K562 (cell line): ENCODE results near the gene MPND. TPM values are rescaled to one million over a fixed set of nuclear protein-coding genes. Genes with fewer than 3 reads are reported as not detected.

Experiments used
- ATAC-seq: fragments of 200-7000 bp; cut with Tn5 transposase; 3 replicates; pipeline ENCODE4 v1.9.1; 2020; ENCODE audit warnings: moderate library complexity
- BruUV-seq: library from RNA; stranded (reverse); fragments of 400-500 nt; replicated peaks from 2 replicates; lab custom pipeline; 2021; lab: Mats Ljungman, UMichigan
- CTCF ChIA-PET: fragments of 300-600 bp; formaldehyde crosslinking; extraction: SDS; loops from one replicate; lab custom pipeline; 2021; ENCODE audit warnings: low intra/inter-chr PET ratio; lab: Yijun Ruan, JAX
- POLR2A ChIA-PET: fragments of 300-600, 350-650 bp; sonication (Branson Sonifier 250); formaldehyde crosslinking; extraction: SDS; loops from one replicate; lab custom pipeline; 2021; ENCODE audit warnings: antibody characterized with exemption, inconsistent platforms; lab: Yijun Ruan, JAX
- DNase-seq, 4 experiments: peaks; one replicate each; pipeline versions ENCODE4 v3.0.0 to v3.0.0-alpha.2; 2011 to 2018; ENCODE audit warnings: low spot score in 3 of 4, mixed read lengths in 3 of 4; ENCODE audit errors: extremely low read depth in 1 of 4
- FAIRE-seq: peaks from 2 replicates; lab custom pipeline; 2011; peaks lifted over from hg19 to GRCh38; lab: Jason Lieb, UNC
- H2AFZ ChIP-seq: 2 replicates; pipeline ENCODE4 v1.6.0; 2011; ENCODE audit warnings: low read depth, low read length, control low read depth, inconsistent platforms
- H3K27ac ChIP-seq: fragments of 200-600 bp; 3 replicates; pipeline ENCODE4 v1.8.0; 2011; ENCODE audit warnings: low read depth, mild to moderate bottlenecking, control low read depth, inconsistent platforms, low read length, moderate library complexity, mixed read lengths; ENCODE audit errors: extremely low read depth
- H3K27me3 ChIP-seq, 2 experiments: fragments of 300-600 bp in 1 of 2; 2 replicates in 1 of 2; 3 replicates in 1 of 2; pipeline versions ENCODE4 v1.6.0 to v1.8.0; 2011; ENCODE audit warnings: inconsistent platforms in 2 of 2, low read length in 2 of 2, mild to moderate bottlenecking in 1 of 2, mixed read lengths in 1 of 2, moderate library complexity in 1 of 2; ENCODE audit not compliant: control insufficient read depth in 2 of 2, insufficient read depth in 2 of 2
- H3K36me3 ChIP-seq: fragments of 300-600 bp; 3 replicates; pipeline ENCODE4 v1.8.0; 2011; ENCODE audit warnings: mild to moderate bottlenecking, low read length, inconsistent platforms; ENCODE audit not compliant: control insufficient read depth, insufficient read depth
- H3K4me1 ChIP-seq, 2 experiments: fragments of 200-600 bp in 1 of 2; replicated peaks in 1 of 2; 2 replicates in 1 of 2; 3 replicates in 1 of 2; pipeline versions ENCODE4 v1.5.1 to v1.8.0; 2011; ENCODE audit warnings: inconsistent platforms in 2 of 2, low read length in 2 of 2, mild to moderate bottlenecking in 1 of 2, mixed read lengths in 1 of 2, moderate library complexity in 1 of 2; ENCODE audit not compliant: control insufficient read depth in 2 of 2, insufficient read depth in 2 of 2
- H3K4me2 ChIP-seq: 2 replicates; pipeline ENCODE4 v1.6.1; 2011; ENCODE audit warnings: low read length, control low read depth, inconsistent platforms, mixed read lengths; ENCODE audit not compliant: insufficient read depth
- H3K4me3 ChIP-seq: fragments of 200-600 bp; sonication (generic), shearing (Covaris generic); 2 replicates; pipeline ENCODE4 v1.5.1; 2016; ENCODE audit warnings: control low read depth, inconsistent platforms
- H3K79me2 ChIP-seq: fragments of 200-600 bp; 3 replicates; pipeline ENCODE4 v1.8.0; 2011; ENCODE audit warnings: low read length, inconsistent platforms; ENCODE audit not compliant: control insufficient read depth, insufficient read depth
- H3K9ac ChIP-seq, 2 experiments: 2 replicates each; pipeline versions ENCODE4 v1.6.0 to v1.6.1; 2011; ENCODE audit warnings: low read depth in 2 of 2, low read length in 2 of 2, control low read depth in 1 of 2, inconsistent platforms in 1 of 2, mild to moderate bottlenecking in 1 of 2, mixed read lengths in 1 of 2; ENCODE audit not compliant: insufficient read depth in 1 of 2
- H3K9me1 ChIP-seq: one replicate; pipeline ENCODE4 v1.6.0; 2011; ENCODE audit warnings: inconsistent platforms, mild to moderate bottlenecking, low read length, moderate library complexity; ENCODE audit not compliant: control insufficient read depth, insufficient read depth
- H3K9me3 ChIP-seq: replicated peaks from 2 replicates; pipeline ENCODE4 v1.5.1; 2011; ENCODE audit warnings: low read depth, low read length, inconsistent platforms; ENCODE audit not compliant: control insufficient read depth, insufficient read depth
- H4K20me1 ChIP-seq: replicated peaks from 2 replicates; pipeline ENCODE4 v1.6.1; 2011; ENCODE audit warnings: low read length, inconsistent platforms, mixed read lengths; ENCODE audit not compliant: control insufficient read depth, insufficient read depth
- ZNF384 ChIP-seq: IDR thresholded peaks from 2 replicates; pipeline ENCODE4 v1.6.1; 2012; ENCODE audit warnings: low read depth, low read length, improper control_type of control experiment
- WGBS: fragments of 100-300 bp; shearing (Covaris generic); methylation state at CpG from one replicate; pipeline ENCODE4 v1.1.6; 2016; ENCODE audit warnings: low coverage, mixed read lengths; ENCODE audit not compliant: insufficient coverage; ENCODE audit errors: missing lambda C conversion rate; 5-methylcytosine and 5-hydroxymethylcytosine counted together
- in situ Hi-C: fragments of 300-500 bp; cut with MboI; formaldehyde crosslinking; loops from 4 replicates; pipeline ENCODE4 v1.15.0; 2018; ENCODE audit warnings: inconsistent platforms, mixed read lengths
- intact Hi-C: fragments of 100-400 bp; cut with micrococcal nuclease; formaldehyde crosslinking; loops from 2 replicates; pipeline ENCODE4 v1.14.2; 2022
- polyA plus RNA-seq, 8 experiments: library from polyadenylated mRNA; depleted of rRNA in 4 of 8; stranded (reverse) in 5 of 8; unstranded in 3 of 8; fragments of >200 nt; fragmentation: Nextera tagmentation in 2 of 8; fragmentation: Illumina TruSeq in 1 of 8; extraction: Ambion mirVana in 2 of 8; extraction: Trizol in 1 of 8; gene quantifications; 2 replicates each; pipeline versions ENCODE4 v1.2.1 to v1.2.3, GENCODE V29; 2011 to 2014; ENCODE audit warnings: inconsistent platforms in 1 of 8, missing spikeins in 1 of 8
- total RNA-seq, 7 experiments: library from RNA; depleted of rRNA in 6 of 7; stranded (reverse); fragments of >200 nt in 6 of 7; fragmentation: Illumina TruSeq in 2 of 7; extraction: Trizol in 2 of 7; gene quantifications; 2 replicates each; pipeline versions ENCODE4 v1.2.1 to v1.2.3, GENCODE V29; 2011 to 2021; ENCODE audit warnings: low replicate concordance in 1 of 7
- TF ChIP-seq, protein P1 (sequence below): fragments of 250-450 bp; sonication (Bioruptor Pico); IDR thresholded peaks from 2 replicates; pipeline ENCODE4 v1.5.0; 2020; ENCODE audit warnings: mild to moderate bottlenecking, borderline replicate concordance
- TF ChIP-seq, protein P2 (sequence below): sonication (generic); IDR thresholded peaks from 2 replicates; pipeline ENCODE4 v1.6.1; 2016
- TF ChIP-seq, protein P3 (sequence below): fragments of 450-650 bp; IDR thresholded peaks from 2 replicates; pipeline ENCODE4 v1.6.1; 2018; ENCODE audit not compliant: partially characterized antibody

Gene MPND
- total and polyA plus RNA-seq, 9 of the 15 experiments (the other 6 are each of a cell fraction or from before 2014, with no cell fraction given) = 0.25 to 14.0 (median 3.9) TPM

DNA sequence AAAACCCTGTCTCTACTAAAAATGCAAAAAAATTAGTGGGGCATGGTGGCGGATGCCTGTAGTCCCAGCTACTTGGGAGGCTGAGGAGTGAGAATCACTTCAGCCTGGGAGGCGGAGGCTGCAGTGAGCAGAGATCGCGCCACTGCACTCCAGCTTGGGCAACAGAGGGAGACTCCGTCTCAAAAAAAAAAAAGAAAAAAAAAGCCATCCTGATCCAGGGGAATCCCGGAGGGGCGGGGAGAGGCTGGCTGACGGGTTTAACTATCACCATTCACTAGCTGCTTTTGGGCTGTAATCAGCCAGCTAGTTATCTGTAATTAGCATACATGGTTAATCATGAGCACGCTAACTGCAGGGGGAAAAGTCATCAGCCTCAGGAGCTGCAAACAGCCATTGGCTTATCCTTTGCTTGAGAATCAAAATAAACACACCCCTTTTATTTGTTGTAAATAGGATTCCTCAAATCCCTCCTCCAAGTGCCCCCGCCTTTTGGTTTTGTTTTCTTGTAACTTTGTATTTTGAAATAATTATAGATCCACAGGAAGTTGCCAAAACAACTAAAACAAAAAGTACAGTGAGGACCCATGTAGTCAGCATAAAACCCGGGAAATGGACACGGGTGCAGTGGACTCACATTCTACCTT lies 29.4 kb upstream of the MPND start:
- H4K20me1 ChIP-seq = no peaks in the 10 kb centered on the region
- FAIRE-seq (no peak), ATAC-seq (no peak), DNase-seq (peak in 3 of 4 experiments; percentile 25 to 31 (median 30))
- no peak overlapping the region for H3K9ac ChIP-seq
- intact Hi-C loops (no loop called here), in situ Hi-C loops (no loop called here)
- H2AFZ ChIP-seq = no peak overlapping the region
- TF ChIP-seq, protein P1, sequence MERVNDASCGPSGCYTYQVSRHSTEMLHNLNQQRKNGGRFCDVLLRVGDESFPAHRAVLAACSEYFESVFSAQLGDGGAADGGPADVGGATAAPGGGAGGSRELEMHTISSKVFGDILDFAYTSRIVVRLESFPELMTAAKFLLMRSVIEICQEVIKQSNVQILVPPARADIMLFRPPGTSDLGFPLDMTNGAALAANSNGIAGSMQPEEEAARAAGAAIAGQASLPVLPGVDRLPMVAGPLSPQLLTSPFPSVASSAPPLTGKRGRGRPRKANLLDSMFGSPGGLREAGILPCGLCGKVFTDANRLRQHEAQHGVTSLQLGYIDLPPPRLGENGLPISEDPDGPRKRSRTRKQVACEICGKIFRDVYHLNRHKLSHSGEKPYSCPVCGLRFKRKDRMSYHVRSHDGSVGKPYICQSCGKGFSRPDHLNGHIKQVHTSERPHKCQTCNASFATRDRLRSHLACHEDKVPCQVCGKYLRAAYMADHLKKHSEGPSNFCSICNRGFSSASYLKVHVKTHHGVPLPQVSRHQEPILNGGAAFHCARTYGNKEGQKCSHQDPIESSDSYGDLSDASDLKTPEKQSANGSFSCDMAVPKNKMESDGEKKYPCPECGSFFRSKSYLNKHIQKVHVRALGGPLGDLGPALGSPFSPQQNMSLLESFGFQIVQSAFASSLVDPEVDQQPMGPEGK = no peak
- peak; percentile 66; the same call in 1 of the 2 replicates for TF ChIP-seq ZNF384
- TF ChIP-seq, protein P2, sequence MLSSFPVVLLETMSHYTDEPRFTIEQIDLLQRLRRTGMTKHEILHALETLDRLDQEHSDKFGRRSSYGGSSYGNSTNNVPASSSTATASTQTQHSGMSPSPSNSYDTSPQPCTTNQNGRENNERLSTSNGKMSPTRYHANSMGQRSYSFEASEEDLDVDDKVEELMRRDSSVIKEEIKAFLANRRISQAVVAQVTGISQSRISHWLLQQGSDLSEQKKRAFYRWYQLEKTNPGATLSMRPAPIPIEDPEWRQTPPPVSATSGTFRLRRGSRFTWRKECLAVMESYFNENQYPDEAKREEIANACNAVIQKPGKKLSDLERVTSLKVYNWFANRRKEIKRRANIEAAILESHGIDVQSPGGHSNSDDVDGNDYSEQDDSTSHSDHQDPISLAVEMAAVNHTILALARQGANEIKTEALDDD = peak; percentile 98
- TF ChIP-seq, protein P3, sequence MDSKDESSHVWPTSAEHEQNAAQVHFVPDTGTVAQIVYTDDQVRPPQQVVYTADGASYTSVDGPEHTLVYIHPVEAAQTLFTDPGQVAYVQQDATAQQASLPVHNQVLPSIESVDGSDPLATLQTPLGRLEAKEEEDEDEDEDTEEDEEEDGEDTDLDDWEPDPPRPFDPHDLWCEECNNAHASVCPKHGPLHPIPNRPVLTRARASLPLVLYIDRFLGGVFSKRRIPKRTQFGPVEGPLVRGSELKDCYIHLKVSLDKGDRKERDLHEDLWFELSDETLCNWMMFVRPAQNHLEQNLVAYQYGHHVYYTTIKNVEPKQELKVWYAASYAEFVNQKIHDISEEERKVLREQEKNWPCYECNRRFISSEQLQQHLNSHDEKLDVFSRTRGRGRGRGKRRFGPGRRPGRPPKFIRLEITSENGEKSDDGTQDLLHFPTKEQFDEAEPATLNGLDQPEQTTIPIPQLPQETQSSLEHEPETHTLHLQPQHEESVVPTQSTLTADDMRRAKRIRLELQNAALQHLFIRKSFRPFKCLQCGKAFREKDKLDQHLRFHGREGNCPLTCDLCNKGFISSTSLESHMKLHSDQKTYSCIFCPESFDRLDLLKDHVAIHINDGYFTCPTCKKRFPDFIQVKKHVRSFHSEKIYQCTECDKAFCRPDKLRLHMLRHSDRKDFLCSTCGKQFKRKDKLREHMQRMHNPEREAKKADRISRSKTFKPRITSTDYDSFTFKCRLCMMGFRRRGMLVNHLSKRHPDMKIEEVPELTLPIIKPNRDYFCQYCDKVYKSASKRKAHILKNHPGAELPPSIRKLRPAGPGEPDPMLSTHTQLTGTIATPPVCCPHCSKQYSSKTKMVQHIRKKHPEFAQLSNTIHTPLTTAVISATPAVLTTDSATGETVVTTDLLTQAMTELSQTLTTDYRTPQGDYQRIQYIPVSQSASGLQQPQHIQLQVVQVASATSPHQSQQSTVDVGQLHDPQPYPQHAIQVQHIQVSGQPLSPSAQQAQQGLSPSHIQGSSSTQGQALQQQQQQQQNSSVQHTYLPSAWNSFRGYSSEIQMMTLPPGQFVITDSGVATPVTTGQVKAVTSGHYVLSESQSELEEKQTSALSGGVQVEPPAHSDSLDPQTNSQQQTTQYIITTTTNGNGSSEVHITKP = peak; percentile 58
- no peak overlapping the region for H3K4me3 ChIP-seq
- no TSS peak for BruUV-seq
- POLR2A ChIA-PET = interaction anchor here (1.2 kb wide), 2 partner anchors 14 to 29 kb away, joined by 3 to 4 read pairs; no protein-coding TSS in a partner anchor
- no peaks in the 10 kb centered on the region for H3K27me3 ChIP-seq
- H3K79me2 ChIP-seq = no peaks in the 10 kb centered on the region
- no peak overlapping the region for H3K27ac ChIP-seq
- 20% methylated on average over 12 of the region's 12 CpGs for WGBS
- H3K36me3 ChIP-seq = no peaks in the 10 kb centered on the region
- peaks cover 4 to 29% of the 10 kb centered on the region in 2 experiments for H3K4me1 ChIP-seq
- no peaks in the 10 kb centered on the region for H3K9me3 ChIP-seq
- CTCF ChIA-PET = no interaction called here
- H3K9me1 ChIP-seq = no peaks in the 10 kb centered on the region
- H3K4me2 ChIP-seq = no peak overlapping the region
